Activated naive CD8-positive, alpha-beta T cell treated with anti-CD3 and anti-CD28 coated beads, Interleukin-2, amount 10 ng/mL, durations not matched to agents 7 days and 5 days (primary cell): ENCODE results near the gene CD46. TPM values are rescaled to one million over a fixed set of nuclear protein-coding genes. Genes with fewer than 3 reads are reported as not detected.
A peak's percentile ranks its signal among the peaks of the same experiment; 100 is the strongest.

Source experiments
- ATAC-seq: fragments of 150-1000 bp; cut with Tn5 transposase; one replicate; pipeline ENCODE4 v1.10.0; 2021; ENCODE audit warnings: low read depth, moderate library complexity
- POLR2A ChIA-PET: fragments of 350-600 bp; sonication (Branson Sonifier 250); formaldehyde crosslinking; loops from one replicate; lab custom pipeline; 2021; ENCODE audit warnings: antibody characterized with exemption; lab: Charles Lee
- DNase-seq: peaks from one replicate; pipeline ENCODE4 v3.0.0; 2021
- H3K27ac Mint-ChIP-seq: one replicate; pipeline ENCODE4 v1.8.0; 2022; ENCODE audit warnings: mild to moderate bottlenecking, mixed read lengths
- H3K27me3 Mint-ChIP-seq: one replicate; pipeline ENCODE4 v1.8.0; 2022; ENCODE audit warnings: mild to moderate bottlenecking, moderate library complexity, mixed read lengths
- H3K36me3 Mint-ChIP-seq: one replicate; pipeline ENCODE4 v1.8.0; 2021; ENCODE audit warnings: mild to moderate bottlenecking, mixed read lengths
- H3K4me1 Mint-ChIP-seq: one replicate; pipeline ENCODE4 v1.8.0; 2021; ENCODE audit warnings: mixed read lengths
- H3K4me3 Mint-ChIP-seq: one replicate; pipeline ENCODE4 v1.8.0; 2022; ENCODE audit warnings: mild to moderate bottlenecking, moderate library complexity, mixed read lengths
- H3K9me3 Mint-ChIP-seq: one replicate; pipeline ENCODE4 v1.8.0; 2021; ENCODE audit warnings: mixed read lengths
- total RNA-seq, 2 experiments: library from RNA; stranded (reverse); gene quantifications; one replicate each; pipeline ENCODE4 v1.2.3, GENCODE V29; 2021

The CD46 gene
- total RNA-seq, 2 experiments from 2014 or later = 146 to 151 TPM

- POLR2A ChIA-PET = no interaction called here
- no peak for DNase-seq
- no peak overlapping the region for H3K27ac Mint-ChIP-seq
These were observed 39.4 kb downstream of the CD46 start for GRCh38 chr1:207791290-207791689.

GRCh38 chr1:207793327-207793726, 41.5 kb downstream of the CD46 start:
- peaks cover 7% of the 10 kb centered on the region for H3K4me1 Mint-ChIP-seq
- no peak overlapping the region for H3K4me3 Mint-ChIP-seq
- ATAC-seq (no peak), DNase-seq (no peak)
- H3K36me3 Mint-ChIP-seq = peaks cover 2% of the 10 kb centered on the region
- POLR2A ChIA-PET = interaction anchor here (0.6 kb wide), 1 partner anchor 107 kb away, joined by 3 read pairs; no protein-coding TSS in a partner anchor
- no peaks in the 10 kb centered on the region for H3K9me3 Mint-ChIP-seq
- no peak overlapping the region for H3K27ac Mint-ChIP-seq
- no peaks in the 10 kb centered on the region for H3K27me3 Mint-ChIP-seq

More at GRCh38 chr1:207791290-207791689, 39.4 kb downstream of the CD46 start:
- no peak for ATAC-seq
- Mint-ChIP-seq H3K4me1 (peaks cover 2% of the 10 kb centered on the region), H3K27me3 (no peaks in the 10 kb centered on the region), H3K36me3 (peaks cover 2% of the 10 kb centered on the region), H3K9me3 (no peaks in the 10 kb centered on the region), H3K4me3 (no peak overlapping the region)

- POLR2A ChIA-PET = no interaction called here
- H3K9me3 Mint-ChIP-seq = no peaks in the 10 kb centered on the region
- DNase-seq = no peak
These were observed 43.0 kb downstream of the CD46 start for GRCh38 chr1:207794861-207795260.

GRCh38 chr1:207797229-207797973, 45.5 kb downstream of the CD46 start:
- ATAC-seq = peak; percentile 66
- H3K4me3 Mint-ChIP-seq = no peak overlapping the region
- H3K9me3 Mint-ChIP-seq = no peaks in the 10 kb centered on the region
- peak; percentile 67 for DNase-seq
- peaks cover 10% of the 10 kb centered on the region for H3K36me3 Mint-ChIP-seq
- no peaks in the 10 kb centered on the region for H3K27me3 Mint-ChIP-seq
- POLR2A ChIA-PET = interaction anchor here (0.7 to 1.4 kb wide), 6 partner anchors 28 to 166 kb away, joined by 3 to 7 read pairs (median 4); partner anchors contain the start of gene CD46
- no peak overlapping the region for H3K27ac Mint-ChIP-seq
- peaks cover 28% of the 10 kb centered on the region for H3K4me1 Mint-ChIP-seq

More at GRCh38 chr1:207794861-207795260, 43.0 kb downstream of the CD46 start:
- peaks cover 2% of the 10 kb centered on the region for H3K36me3 Mint-ChIP-seq
- H3K4me3 Mint-ChIP-seq = no peak overlapping the region
- no peak overlapping the region for H3K27ac Mint-ChIP-seq
- peaks cover 22% of the 10 kb centered on the region for H3K4me1 Mint-ChIP-seq
- no peaks in the 10 kb centered on the region for H3K27me3 Mint-ChIP-seq
- ATAC-seq = no peak

GRCh38 chr1:207798847-207799246, 47.0 kb downstream of the CD46 start:
- peaks cover 28% of the 10 kb centered on the region for H3K4me1 Mint-ChIP-seq

GRCh38 chr1:207799989-207800648, 48.3 kb downstream of the CD46 start:
- no peak overlapping the region for H3K27ac Mint-ChIP-seq
- POLR2A ChIA-PET = no interaction called here
- peaks cover 15% of the 10 kb centered on the region for H3K36me3 Mint-ChIP-seq
- peaks cover 28% of the 10 kb centered on the region for H3K4me1 Mint-ChIP-seq
- H3K27me3 Mint-ChIP-seq = no peaks in the 10 kb centered on the region
- no peak for ATAC-seq
- no peaks in the 10 kb centered on the region for H3K9me3 Mint-ChIP-seq
- H3K4me3 Mint-ChIP-seq = no peak overlapping the region
- no peak for DNase-seq

More at GRCh38 chr1:207798847-207799246, 47.0 kb downstream of the CD46 start:
- DNase-seq = peak; percentile 49
- peak overlapping the region; percentile 22 for H3K27ac Mint-ChIP-seq
- peak; percentile 65 for ATAC-seq
- peak overlapping the region; percentile 56 for H3K4me3 Mint-ChIP-seq
- no peaks in the 10 kb centered on the region for H3K9me3 Mint-ChIP-seq
- H3K27me3 Mint-ChIP-seq = no peaks in the 10 kb centered on the region
- POLR2A ChIA-PET = interaction anchor here (0.9 kb wide), 1 partner anchor 8 kb away, joined by 3 read pairs; no protein-coding TSS in a partner anchor
- peaks cover 15% of the 10 kb centered on the region for H3K36me3 Mint-ChIP-seq

- peaks cover 32% of the 10 kb centered on the region for H3K4me1 Mint-ChIP-seq
- ATAC-seq = no peak
- no peak overlapping the region for H3K27ac Mint-ChIP-seq
- H3K4me3 Mint-ChIP-seq = no peak overlapping the region
- no peak for DNase-seq
- POLR2A ChIA-PET = no interaction called here
- no peaks in the 10 kb centered on the region for H3K9me3 Mint-ChIP-seq
- peaks cover 17% of the 10 kb centered on the region for H3K36me3 Mint-ChIP-seq
- no peaks in the 10 kb centered on the region for H3K27me3 Mint-ChIP-seq
These were observed 50.0 kb downstream of the CD46 start for GRCh38 chr1:207801819-207802218.

- DNase-seq (no peak), ATAC-seq (no peak)
- Mint-ChIP-seq H3K4me1 (peaks cover 37% of the 10 kb centered on the region), H3K9me3 (no peaks in the 10 kb centered on the region), H3K4me3 (no peak overlapping the region), H3K27me3 (no peaks in the 10 kb centered on the region), H3K27ac (no peak overlapping the region), H3K36me3 (peaks cover 22% of the 10 kb centered on the region)
- POLR2A ChIA-PET = no interaction called here
These were observed 51.8 kb downstream of the CD46 start for GRCh38 chr1:207803678-207804077.

- DNase-seq = no peak
- Mint-ChIP-seq H3K9me3 (no peaks in the 10 kb centered on the region), H3K4me3 (no peak overlapping the region), H3K36me3 (peaks cover 25% of the 10 kb centered on the region), H3K4me1 (peaks cover 28% of the 10 kb centered on the region), H3K27ac (no peak overlapping the region), H3K27me3 (no peaks in the 10 kb centered on the region)
- POLR2A ChIA-PET = no interaction called here
- ATAC-seq = no peak
These were observed 53.0 kb downstream of the CD46 start for GRCh38 chr1:207804721-207805468.

- peaks cover 25% of the 10 kb centered on the region for H3K36me3 Mint-ChIP-seq
- H3K4me1 Mint-ChIP-seq = peaks cover 24% of the 10 kb centered on the region
- H3K4me3 Mint-ChIP-seq = no peak overlapping the region
- no peak for DNase-seq
- H3K9me3 Mint-ChIP-seq = no peaks in the 10 kb centered on the region
- POLR2A ChIA-PET = interaction anchor here (0.9 to 1.4 kb wide), 2 partner anchors 7 to 20 kb away, joined by 3 read pairs; no protein-coding TSS in a partner anchor
- no peak overlapping the region for H3K27ac Mint-ChIP-seq
- H3K27me3 Mint-ChIP-seq = no peaks in the 10 kb centered on the region
- ATAC-seq = no peak
These were observed 54.1 kb downstream of the CD46 start for GRCh38 chr1:207805841-207806421.

GRCh38 chr1:207806531-207807325, 54.9 kb downstream of the CD46 start:
- H3K36me3 Mint-ChIP-seq = peaks cover 20% of the 10 kb centered on the region
- ATAC-seq = peak; percentile 78

GRCh38 chr1:207807326-207807689, 55.5 kb downstream of the CD46 start:
- Mint-ChIP-seq H3K9me3 (no peaks in the 10 kb centered on the region), H3K4me1 (peaks cover 23% of the 10 kb centered on the region), H3K27me3 (no peaks in the 10 kb centered on the region), H3K36me3 (peaks cover 17% of the 10 kb centered on the region), H3K4me3 (peak overlapping the region; percentile 63), H3K27ac (peak overlapping the region; percentile 82)
- no peak for DNase-seq
- peak; percentile 48 for ATAC-seq
- POLR2A ChIA-PET = interaction anchor here (1.2 to 1.4 kb wide), 2 partner anchors 15 to 19 kb away, joined by 3 read pairs; no protein-coding TSS in a partner anchor

More at GRCh38 chr1:207806531-207807325, 54.9 kb downstream of the CD46 start:
- Mint-ChIP-seq H3K27me3 (no peaks in the 10 kb centered on the region), H3K4me3 (peak overlapping the region; percentile 63), H3K9me3 (no peaks in the 10 kb centered on the region), H3K27ac (peak overlapping the region; percentile 82), H3K4me1 (peaks cover 24% of the 10 kb centered on the region)
- POLR2A ChIA-PET = interaction anchor here (0.6 to 1.4 kb wide), 4 partner anchors 8 to 28 kb away, joined by 3 read pairs; no protein-coding TSS in a partner anchor
- no peak for DNase-seq
